Measurements from ENCODE around the gene ZDHHC13.

The ZDHHC13 gene

GRCh38 chr11:19164881-19165280, 47.9 kb downstream of the ZDHHC13 start:
- no peak for DNase-seq (ENCODE audit: low read depth in 2 of 2, low spot score in 1 of 2)

- DNase-seq (ENCODE audit: low read depth in 2 of 2, low spot score in 1 of 2): no peak
Observed at GRCh38 chr11:19168090-19168489, 51.1 kb downstream of the ZDHHC13 start.

GRCh38 chr11:19173004-19173689, 56.2 kb downstream of the ZDHHC13 start:
- no peak for DNase-seq (ENCODE audit: low read depth in 2 of 2, low spot score in 1 of 2)

- no peak for DNase-seq (ENCODE audit: low read depth in 2 of 2, low spot score in 1 of 2)
Observed at GRCh38 chr11:19173964-19174638, 57.1 kb downstream of the ZDHHC13 start.

- no peak for DNase-seq (ENCODE audit: low read depth in 2 of 2, low spot score in 1 of 2)
Observed at GRCh38 chr11:19176629-19177186, 59.7 kb downstream of the ZDHHC13 start.

- no peak for DNase-seq (ENCODE audit: low read depth in 2 of 2, low spot score in 1 of 2)
Observed at GRCh38 chr11:19181531-19182261, 64.7 kb downstream of the ZDHHC13 start.

- no peak for DNase-seq (ENCODE audit: low read depth in 2 of 2, low spot score in 1 of 2)
Observed at GRCh38 chr11:19183646-19184045, 66.7 kb downstream of the ZDHHC13 start.

- DNase-seq (ENCODE audit: low read depth in 2 of 2, low spot score in 1 of 2): no peak
Observed at GRCh38 chr11:19185036-19185435, 68.1 kb downstream of the ZDHHC13 start.

- DNase-seq (ENCODE audit: low read depth in 2 of 2, low spot score in 1 of 2): no peak
Observed at GRCh38 chr11:19185516-19186052, 68.6 kb downstream of the ZDHHC13 start.

- DNase-seq (ENCODE audit: low read depth in 2 of 2, low spot score in 1 of 2): no peak
Observed at GRCh38 chr11:19187114-19187832, 70.3 kb downstream of the ZDHHC13 start.

GRCh38 chr11:19187833-19188258, 70.9 kb downstream of the ZDHHC13 start:
- DNase-seq (ENCODE audit: low read depth in 2 of 2, low spot score in 1 of 2): no peak

GRCh38 chr11:19191530-19192169, 74.7 kb downstream of the ZDHHC13 start:
- no peak for DNase-seq (ENCODE audit: low read depth in 2 of 2, low spot score in 1 of 2)

- no peak for DNase-seq (ENCODE audit: low read depth in 2 of 2, low spot score in 1 of 2)
Observed at GRCh38 chr11:19193916-19194315, 76.9 kb downstream of the ZDHHC13 start.

GRCh38 chr11:19194620-19195308, 77.8 kb downstream of the ZDHHC13 start:
- no peak for DNase-seq (ENCODE audit: low read depth in 2 of 2, low spot score in 1 of 2)

- no peak for DNase-seq (ENCODE audit: low read depth in 2 of 2, low spot score in 1 of 2)
Observed at GRCh38 chr11:19196432-19196831, 79.5 kb downstream of the ZDHHC13 start.

- no peak for DNase-seq (ENCODE audit: low read depth in 2 of 2, low spot score in 1 of 2)
Observed at GRCh38 chr11:19199048-19199447, 82.1 kb downstream of the ZDHHC13 start.

GRCh38 chr11:19199771-19200170, 82.8 kb downstream of the ZDHHC13 start:
- DNase-seq (ENCODE audit: low read depth in 2 of 2, low spot score in 1 of 2): no peak

GRCh38 chr11:19200410-19201201, 83.6 kb downstream of the ZDHHC13 start:
- no peak for DNase-seq (ENCODE audit: low read depth in 2 of 2, low spot score in 1 of 2)

All from stimulated activated CD8-positive, alpha-beta memory T cell treated with anti-CD3 and anti-CD28 coated beads, Interleukin-4, amount 100 ng/mL, for 4 hours (primary cell).